HL-60 (cell line): ENCODE results near the gene TSPAN8.

Experiments used
- DNase-seq, 2 experiments: peaks; one replicate each; pipeline ENCODE4 v3.0.0-alpha.2; 2010 to 2020; ENCODE audit warnings: low read depth in 1 of 2, low spot score in 1 of 2
- H3K27ac ChIP-seq: fragments of 250-450 bp; sonication (Bioruptor Pico); replicated peaks from 2 replicates; pipeline ENCODE4 v1.5.1; 2020; ENCODE audit warnings: mild to moderate bottlenecking, moderate library complexity
- H3K27me3 ChIP-seq: fragments of 250-450 bp; sonication (Bioruptor Pico); 2 replicates; pipeline ENCODE4 v1.5.1; 2021; ENCODE audit warnings: mild to moderate bottlenecking, moderate library complexity; ENCODE audit not compliant: insufficient read depth, poor library complexity, severe bottlenecking
- H3K4me3 ChIP-seq: replicated peaks from 2 replicates; pipeline ENCODE4 v1.5.1; 2011; ENCODE audit warnings: mild to moderate bottlenecking, control low read depth, low read length; ENCODE audit not compliant: insufficient read depth
- GABPA ChIP-seq: IDR thresholded peaks from 2 replicates; pipeline ENCODE4 v1.6.1; 2012; ENCODE audit warnings: low read depth
- POLR2AphosphoS5 ChIP-seq: IDR thresholded peaks from 2 replicates; pipeline ENCODE4 v1.6.1; 2012; ENCODE audit warnings: low read depth
- SPI1 ChIP-seq: IDR thresholded peaks from 2 replicates; pipeline ENCODE4 v1.6.1; 2012; ENCODE audit warnings: low read depth, mild to moderate bottlenecking, borderline replicate concordance
- TF ChIP-seq, protein P1 (sequence below): IDR thresholded peaks from 2 replicates; pipeline ENCODE4 v1.6.1; 2012; ENCODE audit warnings: low read depth; ENCODE audit not compliant: insufficient replicate concordance
- TF ChIP-seq, protein P2 (sequence below): IDR thresholded peaks from one replicate; pipeline ENCODE4 v1.5.1; 2011; ENCODE audit warnings: low read length, control low read depth, inconsistent platforms; ENCODE audit not compliant: insufficient read depth

The TSPAN8 gene

DNA sequence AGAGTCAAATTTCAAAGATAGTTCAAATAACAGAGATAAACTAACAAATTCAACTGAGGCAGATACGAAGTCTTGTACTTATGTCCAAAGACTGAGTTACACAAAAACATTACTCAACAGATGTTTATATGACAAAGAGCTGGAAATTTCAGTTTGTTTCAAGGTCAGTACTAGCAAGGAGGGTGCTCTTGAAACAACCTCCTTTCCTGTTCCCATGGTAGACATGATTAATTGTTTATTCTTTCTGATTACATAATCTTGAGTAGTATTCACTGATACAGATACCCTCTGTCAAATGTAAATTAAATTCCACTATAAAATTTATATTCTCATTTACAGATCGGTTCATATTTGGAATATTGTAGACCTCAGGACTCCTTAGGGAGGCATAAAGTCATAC is 23.4 kb downstream of the TSPAN8 start:
- no peaks in the 10 kb centered on the region for H3K27me3 ChIP-seq
- no peak for DNase-seq
- H3K4me3 ChIP-seq: no peak overlapping the region
- TF ChIP-seq, protein P1, sequence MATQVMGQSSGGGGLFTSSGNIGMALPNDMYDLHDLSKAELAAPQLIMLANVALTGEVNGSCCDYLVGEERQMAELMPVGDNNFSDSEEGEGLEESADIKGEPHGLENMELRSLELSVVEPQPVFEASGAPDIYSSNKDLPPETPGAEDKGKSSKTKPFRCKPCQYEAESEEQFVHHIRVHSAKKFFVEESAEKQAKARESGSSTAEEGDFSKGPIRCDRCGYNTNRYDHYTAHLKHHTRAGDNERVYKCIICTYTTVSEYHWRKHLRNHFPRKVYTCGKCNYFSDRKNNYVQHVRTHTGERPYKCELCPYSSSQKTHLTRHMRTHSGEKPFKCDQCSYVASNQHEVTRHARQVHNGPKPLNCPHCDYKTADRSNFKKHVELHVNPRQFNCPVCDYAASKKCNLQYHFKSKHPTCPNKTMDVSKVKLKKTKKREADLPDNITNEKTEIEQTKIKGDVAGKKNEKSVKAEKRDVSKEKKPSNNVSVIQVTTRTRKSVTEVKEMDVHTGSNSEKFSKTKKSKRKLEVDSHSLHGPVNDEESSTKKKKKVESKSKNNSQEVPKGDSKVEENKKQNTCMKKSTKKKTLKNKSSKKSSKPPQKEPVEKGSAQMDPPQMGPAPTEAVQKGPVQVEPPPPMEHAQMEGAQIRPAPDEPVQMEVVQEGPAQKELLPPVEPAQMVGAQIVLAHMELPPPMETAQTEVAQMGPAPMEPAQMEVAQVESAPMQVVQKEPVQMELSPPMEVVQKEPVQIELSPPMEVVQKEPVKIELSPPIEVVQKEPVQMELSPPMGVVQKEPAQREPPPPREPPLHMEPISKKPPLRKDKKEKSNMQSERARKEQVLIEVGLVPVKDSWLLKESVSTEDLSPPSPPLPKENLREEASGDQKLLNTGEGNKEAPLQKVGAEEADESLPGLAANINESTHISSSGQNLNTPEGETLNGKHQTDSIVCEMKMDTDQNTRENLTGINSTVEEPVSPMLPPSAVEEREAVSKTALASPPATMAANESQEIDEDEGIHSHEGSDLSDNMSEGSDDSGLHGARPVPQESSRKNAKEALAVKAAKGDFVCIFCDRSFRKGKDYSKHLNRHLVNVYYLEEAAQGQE: no peak
- no peak overlapping the region for H3K27ac ChIP-seq

DNA sequence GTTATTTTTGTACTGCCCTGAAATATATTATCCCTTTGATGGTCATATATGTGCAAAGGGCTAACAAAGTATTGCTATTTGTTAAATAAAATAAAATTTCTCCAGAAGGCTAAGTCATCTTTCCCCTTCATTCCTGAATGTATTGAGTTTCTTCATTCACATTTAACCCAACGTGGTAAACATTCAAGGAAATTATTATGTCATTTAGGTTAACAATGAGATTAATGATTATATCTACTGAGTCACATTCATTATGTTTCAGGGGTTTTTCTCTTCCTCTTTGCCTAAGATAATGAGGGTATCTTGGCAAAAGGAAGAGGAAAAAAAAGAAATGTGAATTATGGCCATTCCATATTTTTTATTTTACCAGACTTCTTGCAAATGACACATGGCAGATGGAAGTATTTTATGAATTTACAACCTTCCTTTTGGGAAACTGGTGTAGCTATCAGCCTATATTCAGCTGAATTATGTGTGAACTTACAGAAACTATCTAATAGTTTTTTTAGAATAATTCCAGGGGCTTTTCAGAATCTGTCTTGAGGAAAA is 27.2 kb downstream of the TSPAN8 start:
- TF ChIP-seq POLR2AphosphoS5 (no peak), GABPA (no peak), SPI1 (no peak)
- TF ChIP-seq, protein P2, sequence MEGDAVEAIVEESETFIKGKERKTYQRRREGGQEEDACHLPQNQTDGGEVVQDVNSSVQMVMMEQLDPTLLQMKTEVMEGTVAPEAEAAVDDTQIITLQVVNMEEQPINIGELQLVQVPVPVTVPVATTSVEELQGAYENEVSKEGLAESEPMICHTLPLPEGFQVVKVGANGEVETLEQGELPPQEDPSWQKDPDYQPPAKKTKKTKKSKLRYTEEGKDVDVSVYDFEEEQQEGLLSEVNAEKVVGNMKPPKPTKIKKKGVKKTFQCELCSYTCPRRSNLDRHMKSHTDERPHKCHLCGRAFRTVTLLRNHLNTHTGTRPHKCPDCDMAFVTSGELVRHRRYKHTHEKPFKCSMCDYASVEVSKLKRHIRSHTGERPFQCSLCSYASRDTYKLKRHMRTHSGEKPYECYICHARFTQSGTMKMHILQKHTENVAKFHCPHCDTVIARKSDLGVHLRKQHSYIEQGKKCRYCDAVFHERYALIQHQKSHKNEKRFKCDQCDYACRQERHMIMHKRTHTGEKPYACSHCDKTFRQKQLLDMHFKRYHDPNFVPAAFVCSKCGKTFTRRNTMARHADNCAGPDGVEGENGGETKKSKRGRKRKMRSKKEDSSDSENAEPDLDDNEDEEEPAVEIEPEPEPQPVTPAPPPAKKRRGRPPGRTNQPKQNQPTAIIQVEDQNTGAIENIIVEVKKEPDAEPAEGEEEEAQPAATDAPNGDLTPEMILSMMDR: no peak
- TF ChIP-seq, protein P1: no peak
- Histone ChIP-seq H3K27ac (no peak overlapping the region), H3K4me3 (no peak overlapping the region), H3K27me3 (no peaks in the 10 kb centered on the region)
- DNase-seq: no peak

DNA sequence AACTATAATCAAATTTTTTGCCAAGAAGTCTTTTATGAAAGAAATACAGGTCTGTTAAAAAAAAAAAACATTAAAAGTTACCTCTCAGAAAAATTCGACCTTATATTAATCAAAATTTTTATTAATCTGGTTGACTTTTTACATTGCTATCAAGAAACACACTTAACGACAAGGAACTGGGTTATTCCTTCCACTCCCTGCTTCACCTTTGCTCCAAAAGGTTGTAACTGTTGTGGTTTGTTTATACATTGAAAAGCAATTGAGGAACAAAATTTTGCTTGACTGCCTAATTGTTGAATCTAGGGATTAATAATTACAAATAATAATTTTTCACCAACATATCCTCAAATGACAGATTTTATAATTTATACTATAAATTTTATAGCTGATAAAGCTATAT is 28.4 kb downstream of the TSPAN8 start:
- no peak for DNase-seq
- Histone ChIP-seq H3K4me3 (no peak overlapping the region), H3K27ac (no peak overlapping the region), H3K27me3 (no peaks in the 10 kb centered on the region)
- TF ChIP-seq, protein P1: no peak
- TF ChIP-seq SPI1: no peak
- TF ChIP-seq POLR2AphosphoS5: no peak
- no peak for TF ChIP-seq GABPA
- TF ChIP-seq, protein P2: no peak

DNA sequence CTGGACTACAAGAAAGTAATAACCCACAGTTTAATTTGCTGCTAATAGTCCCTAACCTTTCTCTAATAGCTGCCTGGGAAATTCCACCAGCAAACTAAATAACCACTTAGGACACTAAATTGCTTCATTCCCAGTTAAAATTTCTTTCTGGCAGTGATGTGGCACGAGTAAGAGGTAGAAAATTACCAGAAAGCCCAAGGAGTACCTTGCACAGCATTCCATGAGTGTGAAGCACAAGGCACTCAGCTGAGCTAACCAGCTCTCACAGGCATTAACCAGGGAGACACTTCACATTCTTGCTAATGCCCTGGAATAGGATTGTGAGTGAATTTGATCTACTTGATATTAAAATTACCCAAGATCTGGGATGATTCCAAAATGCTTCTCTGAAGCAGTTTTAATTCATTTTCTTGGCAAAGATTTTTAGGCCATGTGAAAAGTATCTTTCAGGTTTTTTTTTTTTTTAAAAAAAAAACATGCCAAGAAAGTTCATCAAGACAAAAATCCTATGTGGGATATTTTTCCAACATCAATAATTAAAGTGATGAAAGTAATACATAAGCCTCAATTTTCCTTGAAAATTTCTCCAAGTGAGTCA is 29.5 kb downstream of the TSPAN8 start:
- TF ChIP-seq, protein P1: no peak
- TF ChIP-seq, protein P2: no peak
- TF ChIP-seq SPI1 (no peak), POLR2AphosphoS5 (no peak), GABPA (no peak)
- H3K27me3 ChIP-seq: no peaks in the 10 kb centered on the region
- DNase-seq: no peak
- no peak overlapping the region for H3K27ac ChIP-seq
- no peak overlapping the region for H3K4me3 ChIP-seq
